K562 (cell line): Measurements from ENCODE around the gene ANKS1A. TPM values are rescaled to one million over a fixed set of nuclear protein-coding genes. Genes with fewer than 3 reads are reported as not detected.

Source experiments
- ATAC-seq: fragments of 200-7000 bp; cut with Tn5 transposase; 3 replicates; pipeline ENCODE4 v1.9.1; 2020; ENCODE audit warnings: moderate library complexity
- BruUV-seq: library from RNA; stranded (reverse); fragments of 400-500 nt; replicated peaks from 2 replicates; lab custom pipeline; 2021; lab: Mats Ljungman, UMichigan
- CTCF ChIA-PET: fragments of 300-600 bp; formaldehyde crosslinking; extraction: SDS; loops from one replicate; lab custom pipeline; 2021; ENCODE audit warnings: low intra/inter-chr PET ratio; lab: Yijun Ruan, JAX
- POLR2A ChIA-PET: fragments of 300-600, 350-650 bp; sonication (Branson Sonifier 250); formaldehyde crosslinking; extraction: SDS; loops from one replicate; lab custom pipeline; 2021; ENCODE audit warnings: antibody characterized with exemption, inconsistent platforms; lab: Yijun Ruan, JAX
- DNase-seq, 4 experiments: peaks; one replicate each; pipeline versions ENCODE4 v3.0.0 to v3.0.0-alpha.2; 2011 to 2018; ENCODE audit warnings: low spot score in 3 of 4, mixed read lengths in 3 of 4; ENCODE audit errors: extremely low read depth in 1 of 4
- FAIRE-seq: peaks from 2 replicates; lab custom pipeline; 2011; peaks lifted over from hg19 to GRCh38; lab: Jason Lieb, UNC
- H2AFZ ChIP-seq: 2 replicates; pipeline ENCODE4 v1.6.0; 2011; ENCODE audit warnings: low read depth, low read length, control low read depth, inconsistent platforms
- H3K27ac ChIP-seq: fragments of 200-600 bp; 3 replicates; pipeline ENCODE4 v1.8.0; 2011; ENCODE audit warnings: low read depth, mild to moderate bottlenecking, control low read depth, inconsistent platforms, low read length, moderate library complexity, mixed read lengths; ENCODE audit errors: extremely low read depth
- H3K27me3 ChIP-seq, 2 experiments: fragments of 300-600 bp in 1 of 2; 2 replicates in 1 of 2; 3 replicates in 1 of 2; pipeline versions ENCODE4 v1.6.0 to v1.8.0; 2011; ENCODE audit warnings: inconsistent platforms in 2 of 2, low read length in 2 of 2, mild to moderate bottlenecking in 1 of 2, mixed read lengths in 1 of 2, moderate library complexity in 1 of 2; ENCODE audit not compliant: control insufficient read depth in 2 of 2, insufficient read depth in 2 of 2
- H3K36me3 ChIP-seq: fragments of 300-600 bp; 3 replicates; pipeline ENCODE4 v1.8.0; 2011; ENCODE audit warnings: mild to moderate bottlenecking, low read length, inconsistent platforms; ENCODE audit not compliant: control insufficient read depth, insufficient read depth
- H3K4me1 ChIP-seq, 2 experiments: fragments of 200-600 bp in 1 of 2; replicated peaks in 1 of 2; 2 replicates in 1 of 2; 3 replicates in 1 of 2; pipeline versions ENCODE4 v1.5.1 to v1.8.0; 2011; ENCODE audit warnings: inconsistent platforms in 2 of 2, low read length in 2 of 2, mild to moderate bottlenecking in 1 of 2, mixed read lengths in 1 of 2, moderate library complexity in 1 of 2; ENCODE audit not compliant: control insufficient read depth in 2 of 2, insufficient read depth in 2 of 2
- H3K4me2 ChIP-seq: 2 replicates; pipeline ENCODE4 v1.6.1; 2011; ENCODE audit warnings: low read length, control low read depth, inconsistent platforms, mixed read lengths; ENCODE audit not compliant: insufficient read depth
- H3K4me3 ChIP-seq: fragments of 200-600 bp; sonication (generic), shearing (Covaris generic); 2 replicates; pipeline ENCODE4 v1.5.1; 2016; ENCODE audit warnings: control low read depth, inconsistent platforms
- H3K79me2 ChIP-seq: fragments of 200-600 bp; 3 replicates; pipeline ENCODE4 v1.8.0; 2011; ENCODE audit warnings: low read length, inconsistent platforms; ENCODE audit not compliant: control insufficient read depth, insufficient read depth
- H3K9ac ChIP-seq, 2 experiments: 2 replicates each; pipeline versions ENCODE4 v1.6.0 to v1.6.1; 2011; ENCODE audit warnings: low read depth in 2 of 2, low read length in 2 of 2, control low read depth in 1 of 2, inconsistent platforms in 1 of 2, mild to moderate bottlenecking in 1 of 2, mixed read lengths in 1 of 2; ENCODE audit not compliant: insufficient read depth in 1 of 2
- H3K9me1 ChIP-seq: one replicate; pipeline ENCODE4 v1.6.0; 2011; ENCODE audit warnings: inconsistent platforms, mild to moderate bottlenecking, low read length, moderate library complexity; ENCODE audit not compliant: control insufficient read depth, insufficient read depth
- H3K9me3 ChIP-seq: replicated peaks from 2 replicates; pipeline ENCODE4 v1.5.1; 2011; ENCODE audit warnings: low read depth, low read length, inconsistent platforms; ENCODE audit not compliant: control insufficient read depth, insufficient read depth
- H4K20me1 ChIP-seq: replicated peaks from 2 replicates; pipeline ENCODE4 v1.6.1; 2011; ENCODE audit warnings: low read length, inconsistent platforms, mixed read lengths; ENCODE audit not compliant: control insufficient read depth, insufficient read depth
- FOSL1 ChIP-seq: fragments of 200-800 bp; sonication (Bioruptor generic); conservative IDR thresholded peaks from 2 replicates; pipeline ENCODE4 v1.6.1; 2016; ENCODE audit warnings: missing genetic modification characterization, missing compliant biosample characterization
- HCFC1 ChIP-seq: IDR thresholded peaks from 2 replicates; pipeline ENCODE4 v1.6.1; 2012; ENCODE audit warnings: low read depth, low read length, improper control_type of control experiment
- NR2C2 ChIP-seq, 2 experiments: fragments of 200-800 bp in 1 of 2; sonication (Bioruptor generic) in 1 of 2; sonication (generic) in 1 of 2; formaldehyde crosslinking in 1 of 2; IDR thresholded peaks; 2 replicates each; pipeline versions ENCODE4 v1.6.1 to v1.8.0; 2016 to 2022; ENCODE audit warnings: mild to moderate bottlenecking in 1 of 2, missing compliant biosample characterization in 1 of 2, missing genetic modification characterization in 1 of 2, missing genetic modification reagents in 1 of 2
- PYGO2 ChIP-seq: fragments of 450-650 bp; IDR thresholded peaks from 2 replicates; pipeline ENCODE4 v1.6.1; 2016; ENCODE audit warnings: mild to moderate bottlenecking, missing genetic modification characterization, moderate library complexity, missing compliant biosample characterization
- ZNF224 ChIP-seq: sonication (generic); formaldehyde crosslinking; IDR thresholded peaks from 2 replicates; pipeline ENCODE4 v1.8.0; 2022; ENCODE audit warnings: mild to moderate bottlenecking, missing genetic modification reagents
- ZNF274 ChIP-seq: IDR thresholded peaks from 2 replicates; pipeline ENCODE4 v1.6.1; 2011; ENCODE audit warnings: low read depth, mild to moderate bottlenecking, low read length, moderate library complexity, borderline replicate concordance
- ZNF311 ChIP-seq: fragments of 250-450 bp; sonication (Bioruptor Pico); IDR thresholded peaks from 2 replicates; pipeline ENCODE4 v1.4.0; 2020; ENCODE audit warnings: mild to moderate bottlenecking, moderate library complexity
- ZNF586 ChIP-seq: fragments of 450-650 bp; formaldehyde crosslinking; conservative IDR thresholded peaks from 2 replicates; pipeline ENCODE4 v1.4.0; 2020; ENCODE audit warnings: mild to moderate bottlenecking, moderate library complexity
- WGBS: fragments of 100-300 bp; shearing (Covaris generic); methylation state at CpG from one replicate; pipeline ENCODE4 v1.1.6; 2016; ENCODE audit warnings: low coverage, mixed read lengths; ENCODE audit not compliant: insufficient coverage; ENCODE audit errors: missing lambda C conversion rate; 5-methylcytosine and 5-hydroxymethylcytosine counted together
- in situ Hi-C: fragments of 300-500 bp; cut with MboI; formaldehyde crosslinking; loops from 4 replicates; pipeline ENCODE4 v1.15.0; 2018; ENCODE audit warnings: inconsistent platforms, mixed read lengths
- intact Hi-C: fragments of 100-400 bp; cut with micrococcal nuclease; formaldehyde crosslinking; loops from 2 replicates; pipeline ENCODE4 v1.14.2; 2022
- polyA plus RNA-seq, 8 experiments: library from polyadenylated mRNA; depleted of rRNA in 4 of 8; stranded (reverse) in 5 of 8; unstranded in 3 of 8; fragments of >200 nt; fragmentation: Nextera tagmentation in 2 of 8; fragmentation: Illumina TruSeq in 1 of 8; extraction: Ambion mirVana in 2 of 8; extraction: Trizol in 1 of 8; gene quantifications; 2 replicates each; pipeline versions ENCODE4 v1.2.1 to v1.2.3, GENCODE V29; 2011 to 2014; ENCODE audit warnings: inconsistent platforms in 1 of 8, missing spikeins in 1 of 8
- total RNA-seq, 7 experiments: library from RNA; depleted of rRNA in 6 of 7; stranded (reverse); fragments of >200 nt in 6 of 7; fragmentation: Illumina TruSeq in 2 of 7; extraction: Trizol in 2 of 7; gene quantifications; 2 replicates each; pipeline versions ENCODE4 v1.2.1 to v1.2.3, GENCODE V29; 2011 to 2021; ENCODE audit warnings: low replicate concordance in 1 of 7
- TF ChIP-seq, protein P1 (sequence below): sonication (generic); formaldehyde crosslinking; IDR thresholded peaks from 2 replicates; pipeline ENCODE4 v1.8.1; 2023; ENCODE audit warnings: mild to moderate bottlenecking, missing genetic modification reagents, moderate library complexity

Gene ANKS1A
- total and polyA plus RNA-seq, 9 of the 15 experiments (the other 6 are each of a cell fraction or from before 2014, with no cell fraction given): 1.1 to 13.8 (median 5.3) TPM

DNA sequence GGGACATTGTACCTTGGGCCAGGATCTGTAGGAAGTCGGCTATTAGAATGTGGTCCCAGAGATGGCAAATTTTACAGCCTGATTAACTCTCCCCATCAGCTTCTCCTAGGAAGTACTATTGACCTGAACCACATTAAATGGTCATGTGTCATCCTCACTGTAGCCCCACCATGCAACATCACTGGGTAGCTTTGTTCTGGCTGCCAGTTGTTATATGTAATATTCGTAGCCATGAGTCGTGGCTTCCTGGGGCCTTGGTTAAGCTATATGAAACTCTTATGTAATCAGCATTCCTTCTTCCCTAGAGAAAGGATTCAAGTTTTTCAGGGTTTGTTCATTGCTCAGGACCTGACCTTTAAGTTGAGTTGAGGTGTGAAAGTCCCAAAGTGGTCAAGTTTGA, 125.7 kb downstream of the ANKS1A start:
- Histone ChIP-seq H3K27me3 (no peaks in the 10 kb centered on the region), H3K27ac (no peak overlapping the region), H3K4me3 (no peak overlapping the region), H4K20me1 (no peaks in the 10 kb centered on the region), H3K9ac (no peak overlapping the region), H3K4me1 (peaks cover 7 to 8% of the 10 kb centered on the region in 2 experiments; a peak in 3 of 5 replicates), H3K4me2 (no peak overlapping the region), H3K36me3 (peaks cover 11% of the 10 kb centered on the region; the same call in 1 of the 3 replicates), H3K9me1 (no peaks in the 10 kb centered on the region), H3K9me3 (no peaks in the 10 kb centered on the region), H3K79me2 (no peaks in the 10 kb centered on the region), H2AFZ (no peak overlapping the region)
- no peak for TF ChIP-seq ZNF224 (CRISPR knock-in tag)
- TF ChIP-seq, protein P1, sequence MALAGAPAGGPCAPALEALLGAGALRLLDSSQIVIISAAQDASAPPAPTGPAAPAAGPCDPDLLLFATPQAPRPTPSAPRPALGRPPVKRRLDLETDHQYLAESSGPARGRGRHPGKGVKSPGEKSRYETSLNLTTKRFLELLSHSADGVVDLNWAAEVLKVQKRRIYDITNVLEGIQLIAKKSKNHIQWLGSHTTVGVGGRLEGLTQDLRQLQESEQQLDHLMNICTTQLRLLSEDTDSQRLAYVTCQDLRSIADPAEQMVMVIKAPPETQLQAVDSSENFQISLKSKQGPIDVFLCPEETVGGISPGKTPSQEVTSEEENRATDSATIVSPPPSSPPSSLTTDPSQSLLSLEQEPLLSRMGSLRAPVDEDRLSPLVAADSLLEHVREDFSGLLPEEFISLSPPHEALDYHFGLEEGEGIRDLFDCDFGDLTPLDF (CRISPR knock-in tag): no peak
- no peak for TF ChIP-seq ZNF311 (CRISPR knock-in tag)
- TF ChIP-seq ZNF274: no peak
- no peak for TF ChIP-seq PYGO2 (tag)
- no peak for TF ChIP-seq HCFC1
- TF ChIP-seq ZNF586 (CRISPR knock-in tag): no peak
- TF ChIP-seq FOSL1: no peak
- TF ChIP-seq NR2C2 (CRISPR knock-in tag; IDR thresholded peaks at IDR 0.05): no peak
- no peak for TF ChIP-seq NR2C2 (tag; IDR thresholded peaks at IDR 0.05)
- in situ Hi-C loops: no loop called here
- BruUV-seq: no TSS peak
- ChIA-PET POLR2A (interaction anchor here (0.8 kb wide), 1 partner anchor 93 kb away, joined by 3 read pairs; no protein-coding TSS in a partner anchor), CTCF (no interaction called here)
- 77% methylated on average over 3 of the region's 3 CpGs for WGBS
- ATAC-seq (no peak), DNase-seq (no peak), FAIRE-seq (no peak)
- intact Hi-C loops: no loop called here
